Measurements from ENCODE around the gene CXCL16.
"Not testable (repeated sequence)": the region's sequence is repeated elsewhere in the genome, so short reads cannot be mapped to it uniquely, and the experiment has no call there.

CXCL16 gene

DNA sequence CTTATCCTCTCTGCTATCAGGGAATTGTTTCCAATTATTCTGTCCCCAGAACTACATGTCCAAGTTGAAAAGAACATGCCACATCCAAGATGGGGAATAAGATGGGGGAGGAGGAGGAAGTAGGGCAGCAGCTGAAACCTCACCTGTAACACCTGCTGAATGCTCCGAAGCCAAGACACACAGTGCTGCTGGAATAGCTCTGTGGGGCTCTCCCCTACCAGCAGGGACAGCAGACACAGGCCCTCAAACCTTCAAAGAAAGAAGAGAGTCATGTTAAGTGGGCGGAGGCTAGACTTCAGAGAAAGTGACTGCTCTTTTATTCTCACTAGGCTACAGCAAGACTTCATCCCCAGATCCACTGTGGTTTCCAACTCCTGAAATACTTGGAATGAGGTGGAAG lies 49.0 kb downstream of the CXCL16 start:
- DNase-seq, result no peak

DNA sequence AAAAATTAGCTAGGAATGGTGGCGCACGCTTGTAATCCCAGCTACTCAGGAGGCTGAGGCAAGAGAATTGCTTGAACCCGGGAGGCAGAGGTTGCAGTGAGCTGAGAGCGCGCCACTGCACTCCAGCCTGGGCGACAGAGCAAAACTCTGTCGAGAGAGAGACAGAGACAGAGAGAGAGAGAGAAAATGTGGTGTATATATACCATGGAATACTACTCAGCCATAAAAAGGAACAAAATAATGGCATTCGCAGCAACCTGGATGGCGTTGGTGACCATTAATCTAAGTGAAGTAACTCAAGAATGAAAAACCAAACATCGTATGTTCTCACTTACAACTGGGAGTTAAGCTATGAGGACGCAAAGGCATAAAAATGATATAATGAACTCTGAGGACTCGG lies 49.9 kb downstream of the CXCL16 start:
- not testable (repeated sequence) for DNase-seq

DNA sequence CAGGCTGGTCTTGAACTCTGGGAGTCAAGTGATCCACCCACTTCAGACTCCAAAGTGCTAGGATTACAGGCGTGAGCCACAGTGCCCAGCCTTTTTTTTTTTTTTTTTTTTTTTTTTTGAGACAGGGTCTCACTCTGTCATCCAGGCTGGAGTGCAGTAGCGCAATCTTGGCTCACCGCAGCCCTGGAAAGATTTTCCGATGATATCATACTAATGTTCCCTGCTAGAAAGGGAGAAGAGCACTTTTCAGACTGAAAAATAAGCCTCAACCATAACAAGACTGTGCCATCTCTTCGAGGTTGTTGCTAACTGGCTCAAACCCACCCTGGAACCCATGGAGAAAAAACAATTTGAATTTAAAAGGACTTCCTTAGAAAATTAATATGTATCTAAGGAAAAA lies 56.0 kb downstream of the CXCL16 start:
- not testable (repeated sequence) for DNase-seq
